Measurements from ENCODE around the gene CHRNA1.

- no peak for TF ChIP-seq CTCF (conservative IDR thresholded peaks at IDR 0.05; ENCODE audit: low read depth in 2 of 2)
- no peak for TF ChIP-seq ZNF114 (CRISPR knock-in tag; IDR thresholded peaks at IDR 0.05)
Observed at GRCh38 chr2:174791020-174791419, 26.7 kb upstream of the CHRNA1 start.

Data from GM23338 (cell line).